LNCaP clone FGC (cell line): ENCODE data around the gene CLDN24.

ENCODE experiments used
- DNase-seq: peaks from one replicate; pipeline ENCODE4 v3.0.0-alpha.2; 2011; ENCODE audit warnings: low read depth
- H3K4me3 ChIP-seq: 2 replicates; pipeline ENCODE4 v1.5.1; 2011; ENCODE audit warnings: mild to moderate bottlenecking, low read depth, low read length, control low read depth
- TF ChIP-seq, protein P1 (sequence below): IDR thresholded peaks from 2 replicates; pipeline ENCODE4 v1.5.1; 2012; ENCODE audit warnings: mild to moderate bottlenecking; ENCODE audit not compliant: control insufficient read depth, insufficient read depth; ENCODE audit errors: extremely low read depth

CLDN24 gene

DNA sequence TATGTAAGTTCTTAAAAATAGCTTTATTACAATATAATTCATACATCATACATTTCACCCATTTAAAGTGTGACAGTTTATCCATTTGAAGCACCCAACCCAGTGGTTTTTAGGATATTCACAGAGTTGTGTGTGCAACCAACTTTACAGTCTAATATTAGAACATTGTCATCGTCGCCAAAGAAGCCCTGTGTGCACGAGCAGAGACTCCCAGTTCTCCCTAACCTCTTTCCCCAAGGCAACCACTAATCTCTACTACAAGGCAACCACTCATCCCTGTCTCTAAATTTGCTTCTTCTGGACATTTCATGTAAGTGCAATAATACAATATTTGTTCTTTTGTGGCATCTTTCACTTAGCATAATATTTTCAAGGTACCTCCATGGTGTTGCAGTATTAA lies 49.8 kb downstream of the CLDN24 start:
- DNase-seq = no peak
- TF ChIP-seq, protein P1, sequence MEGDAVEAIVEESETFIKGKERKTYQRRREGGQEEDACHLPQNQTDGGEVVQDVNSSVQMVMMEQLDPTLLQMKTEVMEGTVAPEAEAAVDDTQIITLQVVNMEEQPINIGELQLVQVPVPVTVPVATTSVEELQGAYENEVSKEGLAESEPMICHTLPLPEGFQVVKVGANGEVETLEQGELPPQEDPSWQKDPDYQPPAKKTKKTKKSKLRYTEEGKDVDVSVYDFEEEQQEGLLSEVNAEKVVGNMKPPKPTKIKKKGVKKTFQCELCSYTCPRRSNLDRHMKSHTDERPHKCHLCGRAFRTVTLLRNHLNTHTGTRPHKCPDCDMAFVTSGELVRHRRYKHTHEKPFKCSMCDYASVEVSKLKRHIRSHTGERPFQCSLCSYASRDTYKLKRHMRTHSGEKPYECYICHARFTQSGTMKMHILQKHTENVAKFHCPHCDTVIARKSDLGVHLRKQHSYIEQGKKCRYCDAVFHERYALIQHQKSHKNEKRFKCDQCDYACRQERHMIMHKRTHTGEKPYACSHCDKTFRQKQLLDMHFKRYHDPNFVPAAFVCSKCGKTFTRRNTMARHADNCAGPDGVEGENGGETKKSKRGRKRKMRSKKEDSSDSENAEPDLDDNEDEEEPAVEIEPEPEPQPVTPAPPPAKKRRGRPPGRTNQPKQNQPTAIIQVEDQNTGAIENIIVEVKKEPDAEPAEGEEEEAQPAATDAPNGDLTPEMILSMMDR = no peak
- H3K4me3 ChIP-seq = no peak overlapping the region
